GM23338 (cell line): Measurements from ENCODE around the gene PIGR.

Experiments
- EZH2 ChIP-seq: fragments of 200-600 bp; sonication (generic); IDR thresholded peaks from one replicate; pipeline ENCODE4 v1.8.0; 2017; ENCODE audit warnings: antibody characterized with exemption, mild to moderate bottlenecking, low read depth; ENCODE audit not compliant: unreplicated experiment
- POLR2AphosphoS5 ChIP-seq: IDR thresholded peaks from 2 replicates; pipeline ENCODE4 v1.6.1; 2016; ENCODE audit warnings: antibody characterized with exemption, low read depth
- TF ChIP-seq, protein P1 (sequence below), 2 experiments: fragments of 200-600 bp in 1 of 2; sonication (generic) in 1 of 2; conservative IDR thresholded peaks; 2 replicates each; pipeline versions ENCODE4 v1.5.1 to v1.6.1; 2016 to 2017; ENCODE audit warnings: antibody characterized with exemption in 2 of 2, low read depth in 2 of 2, mild to moderate bottlenecking in 2 of 2, moderate library complexity in 1 of 2
- TF ChIP-seq, protein P2 (sequence below): IDR thresholded peaks from one replicate; pipeline ENCODE4 v1.6.1; 2018; ENCODE audit warnings: antibody characterized with exemption; ENCODE audit not compliant: unreplicated experiment

DNA sequence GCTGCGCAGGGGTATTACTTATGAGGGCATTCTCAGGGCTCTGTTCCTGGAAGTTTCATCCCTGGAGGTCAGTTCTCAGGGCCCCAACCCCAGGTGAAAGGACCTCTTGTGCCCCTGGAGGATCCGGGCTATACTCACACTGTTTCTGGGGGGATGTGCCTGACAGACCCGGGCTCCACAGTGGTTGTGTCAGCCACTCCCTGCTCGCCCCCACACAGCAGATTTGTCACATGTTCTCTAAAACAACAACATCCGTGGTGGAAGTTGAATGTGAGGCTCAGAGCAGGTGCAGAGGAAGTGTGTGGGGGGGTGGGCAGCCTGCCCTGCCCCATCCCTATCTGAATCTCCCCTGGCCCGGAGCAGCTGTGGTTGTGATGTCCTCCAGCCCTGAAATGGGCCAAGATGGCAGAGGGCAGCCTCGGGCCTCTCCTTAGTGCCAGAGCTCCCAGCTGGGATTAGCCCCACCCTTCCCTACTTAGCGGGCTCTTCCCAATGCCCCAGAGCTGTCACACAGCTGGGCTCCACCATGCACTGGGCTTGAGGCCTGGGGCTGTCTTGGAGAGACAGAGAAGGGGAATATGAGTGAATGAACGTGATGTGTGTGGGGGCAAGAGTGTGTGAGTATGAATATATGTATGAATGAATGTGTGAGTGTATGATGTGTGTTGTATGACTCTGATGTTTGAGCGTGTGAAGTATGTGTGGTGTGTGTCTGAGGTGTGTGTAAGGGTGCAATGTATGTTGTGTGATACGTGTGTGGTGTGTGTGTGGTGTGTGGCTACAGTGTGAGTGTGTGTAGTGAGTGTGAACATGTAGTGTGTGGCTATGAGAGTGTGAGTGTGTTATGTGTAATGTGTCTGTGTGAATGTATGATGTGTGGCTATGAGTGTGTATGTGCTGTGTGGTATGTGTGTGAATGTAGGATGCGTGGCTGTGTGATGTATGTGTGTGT is 23.0 kb downstream of the PIGR start:
- TF ChIP-seq, protein P1, sequence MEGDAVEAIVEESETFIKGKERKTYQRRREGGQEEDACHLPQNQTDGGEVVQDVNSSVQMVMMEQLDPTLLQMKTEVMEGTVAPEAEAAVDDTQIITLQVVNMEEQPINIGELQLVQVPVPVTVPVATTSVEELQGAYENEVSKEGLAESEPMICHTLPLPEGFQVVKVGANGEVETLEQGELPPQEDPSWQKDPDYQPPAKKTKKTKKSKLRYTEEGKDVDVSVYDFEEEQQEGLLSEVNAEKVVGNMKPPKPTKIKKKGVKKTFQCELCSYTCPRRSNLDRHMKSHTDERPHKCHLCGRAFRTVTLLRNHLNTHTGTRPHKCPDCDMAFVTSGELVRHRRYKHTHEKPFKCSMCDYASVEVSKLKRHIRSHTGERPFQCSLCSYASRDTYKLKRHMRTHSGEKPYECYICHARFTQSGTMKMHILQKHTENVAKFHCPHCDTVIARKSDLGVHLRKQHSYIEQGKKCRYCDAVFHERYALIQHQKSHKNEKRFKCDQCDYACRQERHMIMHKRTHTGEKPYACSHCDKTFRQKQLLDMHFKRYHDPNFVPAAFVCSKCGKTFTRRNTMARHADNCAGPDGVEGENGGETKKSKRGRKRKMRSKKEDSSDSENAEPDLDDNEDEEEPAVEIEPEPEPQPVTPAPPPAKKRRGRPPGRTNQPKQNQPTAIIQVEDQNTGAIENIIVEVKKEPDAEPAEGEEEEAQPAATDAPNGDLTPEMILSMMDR (conservative IDR thresholded peaks at IDR 0.05; ENCODE audit: low read depth in 2 of 2): no peak
- TF ChIP-seq, protein P2, sequence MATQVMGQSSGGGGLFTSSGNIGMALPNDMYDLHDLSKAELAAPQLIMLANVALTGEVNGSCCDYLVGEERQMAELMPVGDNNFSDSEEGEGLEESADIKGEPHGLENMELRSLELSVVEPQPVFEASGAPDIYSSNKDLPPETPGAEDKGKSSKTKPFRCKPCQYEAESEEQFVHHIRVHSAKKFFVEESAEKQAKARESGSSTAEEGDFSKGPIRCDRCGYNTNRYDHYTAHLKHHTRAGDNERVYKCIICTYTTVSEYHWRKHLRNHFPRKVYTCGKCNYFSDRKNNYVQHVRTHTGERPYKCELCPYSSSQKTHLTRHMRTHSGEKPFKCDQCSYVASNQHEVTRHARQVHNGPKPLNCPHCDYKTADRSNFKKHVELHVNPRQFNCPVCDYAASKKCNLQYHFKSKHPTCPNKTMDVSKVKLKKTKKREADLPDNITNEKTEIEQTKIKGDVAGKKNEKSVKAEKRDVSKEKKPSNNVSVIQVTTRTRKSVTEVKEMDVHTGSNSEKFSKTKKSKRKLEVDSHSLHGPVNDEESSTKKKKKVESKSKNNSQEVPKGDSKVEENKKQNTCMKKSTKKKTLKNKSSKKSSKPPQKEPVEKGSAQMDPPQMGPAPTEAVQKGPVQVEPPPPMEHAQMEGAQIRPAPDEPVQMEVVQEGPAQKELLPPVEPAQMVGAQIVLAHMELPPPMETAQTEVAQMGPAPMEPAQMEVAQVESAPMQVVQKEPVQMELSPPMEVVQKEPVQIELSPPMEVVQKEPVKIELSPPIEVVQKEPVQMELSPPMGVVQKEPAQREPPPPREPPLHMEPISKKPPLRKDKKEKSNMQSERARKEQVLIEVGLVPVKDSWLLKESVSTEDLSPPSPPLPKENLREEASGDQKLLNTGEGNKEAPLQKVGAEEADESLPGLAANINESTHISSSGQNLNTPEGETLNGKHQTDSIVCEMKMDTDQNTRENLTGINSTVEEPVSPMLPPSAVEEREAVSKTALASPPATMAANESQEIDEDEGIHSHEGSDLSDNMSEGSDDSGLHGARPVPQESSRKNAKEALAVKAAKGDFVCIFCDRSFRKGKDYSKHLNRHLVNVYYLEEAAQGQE: no peak
- TF ChIP-seq EZH2: no peak
- TF ChIP-seq POLR2AphosphoS5: no peak
